ENCODE results near the gene ACSF2.
A peak's percentile ranks its signal among the peaks of the same experiment; 100 is the strongest.

Gene ACSF2

DNA sequence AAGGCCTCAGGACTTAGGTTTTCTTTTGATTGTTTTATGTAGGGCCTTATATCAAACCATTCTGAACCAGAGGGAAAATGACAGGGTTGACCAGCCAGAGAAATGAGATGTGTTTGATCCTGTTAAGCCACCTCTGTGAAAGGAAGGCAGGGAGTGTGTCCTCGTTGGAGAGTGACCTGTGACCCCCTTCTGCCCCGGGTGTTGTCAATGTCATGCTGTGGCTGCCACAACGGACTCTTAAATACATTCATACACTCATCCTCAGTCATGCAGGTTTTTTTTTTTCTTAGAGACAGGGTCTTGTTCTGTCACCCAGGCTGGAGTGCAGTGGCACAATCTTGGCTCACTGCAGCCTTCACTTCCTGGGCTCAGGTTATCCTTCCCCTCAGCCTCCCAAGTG lies 88.4 kb downstream of the ACSF2 start:
- Histone ChIP-seq H3K4me1 (peaks cover 39% of the 10 kb centered on the region), H3K4me3 (ENCODE audit: low read depth, low read length) (no peak overlapping the region), H2AFZ (no peak overlapping the region), H3K79me2 (no peaks in the 10 kb centered on the region), H3K4me2 (ENCODE audit: low read length) (no peak overlapping the region), H3K36me3 (ENCODE audit: control insufficient read depth, insufficient read depth, low read length) (no peaks in the 10 kb centered on the region), H3K9me3 (ENCODE audit: control insufficient read depth, low read length) (no peaks in the 10 kb centered on the region), H3K27me3 (ENCODE audit: control insufficient read depth, insufficient read depth, low read length) (no peaks in the 10 kb centered on the region), H3K9ac (no peak overlapping the region), H3K27ac (no peak overlapping the region)
- TF ChIP-seq, protein P1, sequence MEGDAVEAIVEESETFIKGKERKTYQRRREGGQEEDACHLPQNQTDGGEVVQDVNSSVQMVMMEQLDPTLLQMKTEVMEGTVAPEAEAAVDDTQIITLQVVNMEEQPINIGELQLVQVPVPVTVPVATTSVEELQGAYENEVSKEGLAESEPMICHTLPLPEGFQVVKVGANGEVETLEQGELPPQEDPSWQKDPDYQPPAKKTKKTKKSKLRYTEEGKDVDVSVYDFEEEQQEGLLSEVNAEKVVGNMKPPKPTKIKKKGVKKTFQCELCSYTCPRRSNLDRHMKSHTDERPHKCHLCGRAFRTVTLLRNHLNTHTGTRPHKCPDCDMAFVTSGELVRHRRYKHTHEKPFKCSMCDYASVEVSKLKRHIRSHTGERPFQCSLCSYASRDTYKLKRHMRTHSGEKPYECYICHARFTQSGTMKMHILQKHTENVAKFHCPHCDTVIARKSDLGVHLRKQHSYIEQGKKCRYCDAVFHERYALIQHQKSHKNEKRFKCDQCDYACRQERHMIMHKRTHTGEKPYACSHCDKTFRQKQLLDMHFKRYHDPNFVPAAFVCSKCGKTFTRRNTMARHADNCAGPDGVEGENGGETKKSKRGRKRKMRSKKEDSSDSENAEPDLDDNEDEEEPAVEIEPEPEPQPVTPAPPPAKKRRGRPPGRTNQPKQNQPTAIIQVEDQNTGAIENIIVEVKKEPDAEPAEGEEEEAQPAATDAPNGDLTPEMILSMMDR (IDR thresholded peaks at IDR 0.05), result no peak

DNA sequence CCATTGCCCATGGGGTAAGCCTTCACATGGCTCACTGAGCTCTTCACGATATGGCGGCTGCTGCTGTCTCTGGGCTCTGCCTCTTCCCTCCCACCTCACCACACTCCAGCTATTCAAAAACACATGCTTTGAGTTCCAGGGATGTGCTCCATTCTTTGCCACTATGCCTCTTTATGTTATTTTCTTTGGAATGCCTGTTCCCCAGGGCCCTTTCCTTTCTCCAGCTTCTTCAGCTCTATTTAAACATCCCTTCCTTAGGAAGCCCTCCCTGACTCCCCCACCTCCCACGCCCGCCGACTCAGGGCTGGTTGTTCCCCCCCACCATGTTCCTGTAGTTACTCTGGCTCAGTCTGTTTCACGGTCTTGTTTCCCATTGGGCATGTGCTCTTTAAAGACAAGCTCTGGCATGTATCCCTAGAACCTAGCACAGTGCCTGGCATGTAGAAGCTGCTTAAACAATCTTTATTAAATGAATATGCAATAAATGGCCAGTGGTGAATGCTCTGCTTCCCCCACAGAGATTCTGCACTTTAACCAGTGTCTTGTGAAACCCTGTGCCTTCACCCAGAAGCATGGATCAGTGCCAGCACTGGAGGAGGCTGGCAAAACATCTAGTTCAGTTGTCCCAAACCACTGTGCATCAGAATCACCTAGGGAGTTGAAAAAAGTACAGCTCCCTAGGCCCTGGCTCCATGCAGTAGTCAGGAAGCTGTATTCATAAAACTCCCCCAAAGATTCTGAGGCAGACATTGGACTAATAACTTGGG lies 89.1 kb downstream of the ACSF2 start:
- H3K4me3 ChIP-seq (ENCODE audit: low read depth, low read length), result no peak overlapping the region
- H3K27me3 ChIP-seq (ENCODE audit: control insufficient read depth, insufficient read depth, low read length), result no peaks in the 10 kb centered on the region
- H3K9me3 ChIP-seq (ENCODE audit: control insufficient read depth, low read length), result no peaks in the 10 kb centered on the region
- H3K79me2 ChIP-seq, result no peaks in the 10 kb centered on the region
- H3K36me3 ChIP-seq (ENCODE audit: control insufficient read depth, insufficient read depth, low read length), result no peaks in the 10 kb centered on the region
- peaks cover 33% of the 10 kb centered on the region for H3K4me1 ChIP-seq
- H2AFZ ChIP-seq, result peak overlapping the region; percentile 9
- no peak overlapping the region for H3K9ac ChIP-seq
- TF ChIP-seq, protein P1 (IDR thresholded peaks at IDR 0.05), result no peak
- H3K27ac ChIP-seq, result no peak overlapping the region
- H3K4me2 ChIP-seq (ENCODE audit: low read length), result no peak overlapping the region

DNA sequence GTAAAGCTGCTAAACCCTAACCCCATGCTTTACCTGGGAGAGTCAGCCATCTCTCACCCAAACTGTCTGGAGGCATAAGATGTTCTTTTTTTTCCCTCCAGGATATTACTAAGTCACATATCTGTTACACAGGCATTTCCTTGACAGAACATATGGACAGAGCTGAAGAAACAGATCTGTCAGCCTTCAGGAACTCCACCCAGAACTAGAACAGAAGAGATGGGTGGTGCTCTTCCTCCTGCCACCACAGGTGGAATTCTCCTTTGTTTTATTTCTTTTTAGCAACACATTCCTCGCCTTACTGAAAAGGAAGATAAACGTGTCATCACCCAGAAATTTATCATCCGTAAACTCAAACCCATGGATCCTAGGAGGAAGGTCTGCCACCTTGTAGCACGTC lies 91.0 kb downstream of the ACSF2 start:
- Histone ChIP-seq H3K36me3 (ENCODE audit: control insufficient read depth, insufficient read depth, low read length) (no peaks in the 10 kb centered on the region), H3K27ac (no peak overlapping the region), H2AFZ (no peak overlapping the region), H3K27me3 (ENCODE audit: control insufficient read depth, insufficient read depth, low read length) (no peaks in the 10 kb centered on the region), H3K79me2 (no peaks in the 10 kb centered on the region), H3K4me3 (ENCODE audit: low read depth, low read length) (no peak overlapping the region), H3K4me1 (peaks cover 24% of the 10 kb centered on the region), H3K9ac (no peak overlapping the region), H3K4me2 (ENCODE audit: low read length) (no peak overlapping the region), H3K9me3 (ENCODE audit: control insufficient read depth, low read length) (no peaks in the 10 kb centered on the region)
- TF ChIP-seq, protein P1 (IDR thresholded peaks at IDR 0.05), result no peak

DNA sequence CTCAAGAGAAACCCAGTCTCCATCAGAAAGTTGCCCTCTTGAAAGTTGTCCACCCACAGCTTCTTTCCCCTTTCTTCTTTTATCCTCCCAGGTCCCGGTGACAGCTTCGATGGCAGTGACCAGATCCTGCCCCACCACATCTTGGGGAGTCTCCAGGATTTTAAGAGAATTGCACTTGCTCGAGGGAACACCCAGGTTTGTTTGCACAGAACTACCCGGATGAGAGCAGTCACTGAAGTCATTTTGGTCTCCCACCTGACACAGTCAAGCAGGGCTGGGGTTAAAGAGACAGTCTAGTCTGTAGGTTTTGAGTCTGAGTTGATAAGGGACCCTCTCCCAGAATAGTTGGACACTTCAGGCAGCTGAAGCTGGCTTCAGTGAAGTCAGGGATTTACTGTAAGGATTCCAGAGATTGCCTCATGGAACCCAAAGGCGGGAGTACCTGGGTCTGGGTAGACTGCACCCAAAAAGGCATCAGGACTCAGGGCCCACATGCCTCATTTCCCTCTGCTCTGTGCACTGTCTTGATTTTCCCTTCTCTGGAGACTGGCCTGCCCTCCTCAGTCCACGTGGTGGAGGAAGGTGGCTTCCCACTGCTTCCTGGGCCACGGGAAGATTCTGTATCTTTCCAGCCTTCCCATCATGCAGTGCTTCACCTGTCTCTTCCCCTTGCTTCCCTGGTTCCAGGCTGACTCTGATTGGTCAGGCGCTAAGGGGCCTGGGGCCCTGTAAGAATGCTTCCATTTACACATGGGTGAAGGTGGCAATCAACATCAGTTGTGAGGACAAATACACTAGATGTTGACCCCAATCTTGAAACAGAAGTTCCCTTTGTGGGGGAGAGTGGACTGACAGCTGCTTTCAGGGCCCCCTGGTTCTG lies 91.7 kb downstream of the ACSF2 start:
- peak overlapping the region; percentile 28 for H2AFZ ChIP-seq
- H3K4me1 ChIP-seq, result peaks cover 19% of the 10 kb centered on the region
- H3K27me3 ChIP-seq (ENCODE audit: control insufficient read depth, insufficient read depth, low read length), result no peaks in the 10 kb centered on the region
- no peak overlapping the region for H3K27ac ChIP-seq
- H3K79me2 ChIP-seq, result no peaks in the 10 kb centered on the region
- TF ChIP-seq, protein P1 (IDR thresholded peaks at IDR 0.05), result no peak
- H3K4me2 ChIP-seq (ENCODE audit: low read length), result no peak overlapping the region
- no peak overlapping the region for H3K4me3 ChIP-seq (ENCODE audit: low read depth, low read length)
- no peaks in the 10 kb centered on the region for H3K9me3 ChIP-seq (ENCODE audit: control insufficient read depth, low read length)
- H3K36me3 ChIP-seq (ENCODE audit: control insufficient read depth, insufficient read depth, low read length), result no peaks in the 10 kb centered on the region
- no peak overlapping the region for H3K9ac ChIP-seq

All from parathyroid adenoma (tissue), 2 donors.